HepG2 (cell line): ENCODE results near the gene SH2D6. TPM values are rescaled to one million over a fixed set of nuclear protein-coding genes. Genes with fewer than 3 reads are reported as not detected.

Source experiments
- ATAC-seq: fragments of 200-7000 bp; cut with Tn5 transposase; 3 replicates; pipeline ENCODE4 v1.9.1; 2020; ENCODE audit warnings: mild to moderate bottlenecking, moderate library complexity
- BruUV-seq: library from RNA; stranded (reverse); fragments of 400-500 nt; replicated peaks from 2 replicates; lab custom pipeline; 2021; lab: Mats Ljungman, UMichigan
- CTCF ChIA-PET: fragments of 300-600 bp; formaldehyde crosslinking; extraction: SDS; loops from one replicate; lab custom pipeline; 2021; ENCODE audit warnings: low total read pairs, inconsistent platforms, low intra/inter-chr PET ratio; lab: Yijun Ruan, JAX
- POLR2A ChIA-PET: fragments of 350-600 bp; sonication (Branson Sonifier 250); formaldehyde crosslinking; loops from one replicate; lab custom pipeline; 2020; ENCODE audit warnings: antibody characterized with exemption, inconsistent platforms; lab: Yijun Ruan, JAX
- DNase-seq: peaks from one replicate; pipeline ENCODE4 v3.0.0-alpha.2; 2015; ENCODE audit warnings: low spot score
- FAIRE-seq: peaks from 3 replicates; lab custom pipeline; 2011; peaks lifted over from hg19 to GRCh38; lab: Jason Lieb, UNC
- H2AFZ ChIP-seq: one replicate; pipeline ENCODE4 v1.6.1; 2011; ENCODE audit warnings: low read length, inconsistent platforms
- H3K27ac ChIP-seq: fragments of 300-600 bp; 3 replicates; pipeline ENCODE4 v1.8.0; 2011; ENCODE audit warnings: mixed run types, mild to moderate bottlenecking, mixed read lengths, low read length, inconsistent platforms; ENCODE audit not compliant: insufficient read depth; ENCODE audit errors: extremely low read length
- H3K27me3 ChIP-seq, 2 experiments: fragments of 200-600 bp in 1 of 2; 2 replicates in 1 of 2; 3 replicates in 1 of 2; pipeline versions ENCODE4 v1.6.0 to v1.8.0; 2011; ENCODE audit warnings: low read length in 2 of 2, mild to moderate bottlenecking in 2 of 2, moderate library complexity in 2 of 2, inconsistent platforms in 1 of 2; ENCODE audit not compliant: insufficient read depth in 2 of 2, control insufficient read depth in 1 of 2
- H3K36me3 ChIP-seq, 2 experiments: fragments of 200-600 bp in 1 of 2; replicated peaks in 1 of 2; 2 replicates in 1 of 2; 3 replicates in 1 of 2; pipeline versions ENCODE4 v1.5.1 to v1.8.0; 2011; ENCODE audit warnings: low read length in 2 of 2, inconsistent platforms in 1 of 2; ENCODE audit not compliant: insufficient read depth in 2 of 2, control insufficient read depth in 1 of 2
- H3K4me1 ChIP-seq: 2 replicates; pipeline ENCODE4 v1.5.1; 2012; ENCODE audit warnings: low read length, inconsistent platforms; ENCODE audit not compliant: insufficient read depth
- H3K4me2 ChIP-seq: 2 replicates; pipeline ENCODE4 v1.6.0; 2011; ENCODE audit warnings: low read depth, low read length, inconsistent platforms
- H3K4me3 ChIP-seq, 3 experiments: fragments of 200-600 bp in 1 of 3; sonication (generic), shearing (Covaris generic) in 1 of 3; replicated peaks in 1 of 3; 2 replicates each; pipeline ENCODE4 v1.5.1; 2011 to 2016; ENCODE audit warnings: low read length in 3 of 3, inconsistent platforms in 2 of 3, low read depth in 2 of 3, mild to moderate bottlenecking in 2 of 3, control low read depth in 1 of 3, mixed read lengths in 1 of 3; ENCODE audit not compliant: insufficient read depth in 1 of 3
- H3K79me2 ChIP-seq: one replicate; pipeline ENCODE4 v1.6.1; 2011; ENCODE audit warnings: low read length, inconsistent platforms; ENCODE audit not compliant: insufficient read depth
- H3K9ac ChIP-seq: 2 replicates; pipeline ENCODE4 v1.6.0; 2011; ENCODE audit warnings: mild to moderate bottlenecking, low read depth, low read length, inconsistent platforms; ENCODE audit not compliant: insufficient read depth
- H3K9me3 ChIP-seq: 2 replicates; pipeline ENCODE4 v1.5.1; 2012; ENCODE audit warnings: mild to moderate bottlenecking, low read length
- H4K20me1 ChIP-seq: 2 replicates; pipeline ENCODE4 v1.6.0; 2011; ENCODE audit warnings: inconsistent platforms, mild to moderate bottlenecking, low read length, moderate library complexity; ENCODE audit not compliant: insufficient read depth
- EEA1 ChIP-seq: sonication (generic); formaldehyde crosslinking; IDR thresholded peaks from 2 replicates; pipeline ENCODE4 v1.5.1; 2020; ENCODE audit warnings: mild to moderate bottlenecking, missing genetic modification reagents, borderline replicate concordance
- FOXA3 ChIP-seq: IDR thresholded peaks from 2 replicates; pipeline ENCODE4 v1.6.1; 2016; ENCODE audit warnings: missing genetic modification reagents, missing compliant biosample characterization
- GPN1 ChIP-seq: sonication (generic); formaldehyde crosslinking; IDR thresholded peaks from 2 replicates; pipeline ENCODE4 v1.5.1; 2020; ENCODE audit warnings: missing genetic modification reagents, borderline replicate concordance
- MNT ChIP-seq: fragments of 450-650 bp; IDR thresholded peaks from 2 replicates; pipeline ENCODE4 v1.6.1; 2016
- TRIM22 ChIP-seq: fragments of 450-650 bp; IDR thresholded peaks from 2 replicates; pipeline ENCODE4 v1.6.1; 2017
- ZNF124 ChIP-seq: sonication (generic); formaldehyde crosslinking; IDR thresholded peaks from 2 replicates; pipeline ENCODE4 v1.4.0; 2020; ENCODE audit warnings: missing genetic modification reagents
- ZNF441 ChIP-seq: sonication (generic); formaldehyde crosslinking; IDR thresholded peaks from 2 replicates; pipeline ENCODE4 v1.7.0; 2021; ENCODE audit warnings: missing genetic modification reagents, borderline replicate concordance
- ZNF710 ChIP-seq: sonication (generic); formaldehyde crosslinking; IDR thresholded peaks from 2 replicates; pipeline ENCODE4 v1.5.0; 2020; ENCODE audit warnings: mild to moderate bottlenecking, missing genetic modification reagents, borderline replicate concordance
- WGBS: methylation state at CpG from one replicate; pipeline ENCODE4 v1.1.6; 2017; ENCODE audit warnings: low lambda C conversion rate; 5-methylcytosine and 5-hydroxymethylcytosine counted together
- in situ Hi-C: cut with HindIII; loops from 2 replicates; pipeline ENCODE4 v1.10.0; 2017; ENCODE audit warnings: low pct_unique_long_range_greater_than_20kb; ENCODE audit not compliant: extremely low pct_ligation_motif_present
- intact Hi-C: fragments of 100-400 bp; cut with micrococcal nuclease; formaldehyde crosslinking; loops from one replicate; pipeline ENCODE4 v1.10.0; 2022; ENCODE audit not compliant: unreplicated experiment
- polyA plus RNA-seq, 8 experiments: library from polyadenylated mRNA; depleted of rRNA in 3 of 8; stranded (reverse) in 7 of 8; unstranded in 1 of 8; fragments of >200 nt; fragmentation: Illumina TruSeq in 4 of 8; extraction: Trizol in 4 of 8; gene quantifications; 2 replicates each; pipeline versions ENCODE4 v1.2.1 to v1.2.3, GENCODE V29; 2011 to 2016; ENCODE audit warnings: low read depth in 4 of 8, missing spikeins in 1 of 8, mixed read lengths in 1 of 8; ENCODE audit not compliant: insufficient read depth in 1 of 8
- total RNA-seq, 5 experiments: library from RNA; depleted of rRNA; stranded (reverse); fragments of >200 nt; fragmentation: Illumina TruSeq; extraction: Trizol; gene quantifications; 2 replicates each; pipeline ENCODE4 v1.2.3, GENCODE V29; 2016; ENCODE audit warnings: low read depth in 1 of 5

SH2D6 gene
- total and polyA plus RNA-seq, 2 of the 13 experiments (the other 11 are each of a cell fraction or from before 2014, with no cell fraction given) = 0.11 to 0.26 TPM

- TF ChIP-seq EEA1 (CRISPR knock-in tag) (no peak), FOXA3 (CRISPR knock-in tag) (no peak), GPN1 (CRISPR knock-in tag) (no peak), ZNF124 (CRISPR knock-in tag) (no peak)
Observed at GRCh38 chr2:85439986-85440385, 21.5 kb downstream of the SH2D6 start (continued).

GRCh38 chr2:85440729-85441128 lies 22.2 kb downstream of the SH2D6 start:
- peak; percentile 4 for FAIRE-seq
- no peak for DNase-seq
- peaks cover 38% of the 10 kb centered on the region for H3K4me1 ChIP-seq
- H3K4me2 ChIP-seq = no peak overlapping the region
- H3K27ac ChIP-seq = no peak overlapping the region
- intact Hi-C loops = no loop called here
- POLR2A ChIA-PET = interaction anchor here (1.5 to 5.3 kb wide), 2 partner anchors 22 to 97 kb away, joined by 4 to 26 read pairs; partner anchors contain the start of genes MAT2A and SH2D6
- 43% methylated on average over 5 of the region's 5 CpGs for WGBS
- TF ChIP-seq ZNF710 (CRISPR knock-in tag) (no peak), ZNF441 (CRISPR knock-in tag) (no peak), MNT (0 out of 2 replicates have a peak, but pooled peaks have one; percentile 48), TRIM22 (no peak)
- TF ChIP-seq, all 625 proteins: peak for 1
- Histone ChIP-seq H4K20me1 (no peaks in the 10 kb centered on the region), H3K4me3 (no peak overlapping the region), H3K9me3 (no peaks in the 10 kb centered on the region), H2AFZ (no peak overlapping the region), H3K27me3 (peaks cover 2 to 47% of the 10 kb centered on the region in 2 experiments; a peak in 4 of 5 replicates), H3K9ac (no peak overlapping the region), H3K36me3 (no peaks in the 10 kb centered on the region), H3K79me2 (no peaks in the 10 kb centered on the region)
- no TSS peak for BruUV-seq
- no peak for ATAC-seq
- in situ Hi-C loops = no loop called here
- CTCF ChIA-PET = no interaction called here
